NT2/D1 (cell line): Measurements from ENCODE around the gene GSS.

ENCODE experiments used
- DNase-seq: peaks from one replicate; pipeline ENCODE4 v3.0.0-alpha.2; 2011; ENCODE audit warnings: low read depth, low spot score
- H3K27me3 ChIP-seq: 2 replicates; pipeline ENCODE4 v1.6.0; 2011; ENCODE audit warnings: mild to moderate bottlenecking; ENCODE audit not compliant: insufficient read length, insufficient read depth
- H3K36me3 ChIP-seq: 2 replicates; pipeline ENCODE4 v1.6.1; 2011; ENCODE audit warnings: mild to moderate bottlenecking, low read length, mixed read lengths; ENCODE audit not compliant: insufficient read depth, insufficient read length
- H3K4me1 ChIP-seq: 2 replicates; pipeline ENCODE4 v1.5.1; 2011; ENCODE audit not compliant: insufficient read depth, insufficient read length
- H3K4me3 ChIP-seq: 2 replicates; pipeline ENCODE4 v1.5.1; 2011; ENCODE audit warnings: low read depth; ENCODE audit not compliant: insufficient read length
- H3K9ac ChIP-seq: 2 replicates; pipeline ENCODE4 v1.6.0; 2011; ENCODE audit warnings: low read depth; ENCODE audit not compliant: insufficient read length
- H3K9me3 ChIP-seq: 2 replicates; pipeline ENCODE4 v1.5.1; 2011; ENCODE audit warnings: mild to moderate bottlenecking, low read length; ENCODE audit not compliant: insufficient read depth
- SUZ12 ChIP-seq: IDR thresholded peaks from 2 replicates; pipeline ENCODE4 v1.6.1; 2011; ENCODE audit not compliant: insufficient read length, insufficient read depth; ENCODE audit errors: extremely low read depth
- YY1 ChIP-seq: IDR thresholded peaks from 2 replicates; pipeline ENCODE4 v1.6.1; 2011; ENCODE audit not compliant: insufficient read length, insufficient read depth
- ZNF274 ChIP-seq: IDR thresholded peaks from 2 replicates; pipeline ENCODE4 v1.6.1; 2011; ENCODE audit warnings: mild to moderate bottlenecking, low read depth, low read length

GSS gene

DNA sequence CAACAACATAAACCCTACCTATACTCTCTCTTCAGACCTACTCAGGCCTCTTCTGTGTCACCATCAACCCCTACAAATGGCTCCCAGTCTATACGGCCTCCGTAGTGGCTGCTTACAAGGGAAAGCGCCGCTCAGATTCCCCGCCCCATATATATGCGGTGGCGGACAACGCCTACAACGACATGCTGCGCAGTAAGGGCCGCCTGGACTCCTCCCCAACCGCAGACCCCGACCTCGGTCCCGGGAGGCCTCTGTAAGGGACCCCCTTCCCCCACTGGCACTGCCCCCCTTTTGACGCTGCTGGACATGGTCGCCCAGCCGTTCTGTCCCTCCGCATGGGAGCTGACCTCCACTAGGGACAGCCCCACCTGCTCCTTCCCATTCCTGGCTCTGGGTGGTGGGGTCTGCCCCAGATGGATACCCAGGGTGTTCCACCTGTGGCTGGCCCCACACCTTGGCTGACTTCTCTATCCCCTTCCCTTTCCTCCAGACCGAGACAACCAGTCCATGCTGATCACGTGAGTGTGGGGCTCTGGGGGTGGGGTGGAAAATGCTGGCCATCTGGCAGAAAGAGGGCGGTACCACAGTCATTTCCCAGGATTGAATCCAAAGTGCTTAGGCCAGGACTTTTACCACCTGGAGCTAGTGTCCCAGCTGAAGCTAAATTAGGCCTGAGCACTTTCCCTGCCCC is 25.1 kb upstream of the GSS start:
- Histone ChIP-seq H3K9me3 (no peaks in the 10 kb centered on the region), H3K4me1 (peaks cover 38% of the 10 kb centered on the region), H3K36me3 (no peaks in the 10 kb centered on the region), H3K9ac (no peak overlapping the region), H3K4me3 (no peak overlapping the region), H3K27me3 (peaks cover 36% of the 10 kb centered on the region)
- DNase-seq, result no peak
- no peak for TF ChIP-seq SUZ12
- no peak for TF ChIP-seq YY1
- no peak for TF ChIP-seq ZNF274

DNA sequence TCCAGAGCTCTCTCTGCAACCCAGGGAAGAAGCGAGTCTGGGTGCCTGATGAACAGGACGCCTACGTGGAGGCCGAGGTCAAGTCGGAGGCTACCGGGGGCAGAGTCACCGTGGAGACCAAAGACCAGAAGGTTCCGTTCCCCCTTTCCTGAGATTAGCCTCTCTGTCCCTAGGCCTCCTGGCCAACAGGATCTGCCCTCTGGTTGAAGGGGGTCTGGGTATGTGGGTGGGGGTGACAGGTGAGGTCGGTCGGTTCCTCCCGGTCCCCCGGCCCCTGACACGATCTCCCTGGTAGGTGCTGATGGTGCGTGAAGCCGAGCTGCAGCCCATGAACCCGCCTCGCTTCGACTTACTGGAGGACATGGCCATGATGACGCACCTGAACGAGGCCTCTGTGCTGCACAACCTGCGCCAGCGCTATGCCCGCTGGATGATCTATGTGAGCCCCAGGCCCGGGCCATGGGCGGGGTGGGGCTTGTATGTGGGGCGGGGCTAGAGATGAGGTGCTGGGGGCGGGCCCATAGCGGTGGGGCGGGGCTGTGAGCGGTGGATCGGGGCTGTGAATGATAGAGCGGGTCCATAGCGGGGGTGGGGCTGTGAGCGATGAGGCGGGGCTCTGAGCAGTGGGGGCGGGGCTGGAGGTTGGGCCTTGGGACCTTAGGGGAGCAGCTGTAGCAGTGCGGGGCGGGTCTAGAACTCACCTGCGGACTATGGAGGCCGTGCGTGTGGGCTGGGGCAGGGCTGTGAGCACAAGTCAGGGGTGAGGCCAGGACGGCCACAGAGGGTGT is 24.0 kb upstream of the GSS start:
- Histone ChIP-seq H3K27me3 (peaks cover 27% of the 10 kb centered on the region), H3K9ac (no peak overlapping the region), H3K4me1 (peaks cover 27% of the 10 kb centered on the region), H3K36me3 (no peaks in the 10 kb centered on the region), H3K9me3 (no peaks in the 10 kb centered on the region), H3K4me3 (no peak overlapping the region)
- DNase-seq, result no peak
- no peak for TF ChIP-seq YY1
- no peak for TF ChIP-seq ZNF274
- TF ChIP-seq SUZ12, result no peak

DNA sequence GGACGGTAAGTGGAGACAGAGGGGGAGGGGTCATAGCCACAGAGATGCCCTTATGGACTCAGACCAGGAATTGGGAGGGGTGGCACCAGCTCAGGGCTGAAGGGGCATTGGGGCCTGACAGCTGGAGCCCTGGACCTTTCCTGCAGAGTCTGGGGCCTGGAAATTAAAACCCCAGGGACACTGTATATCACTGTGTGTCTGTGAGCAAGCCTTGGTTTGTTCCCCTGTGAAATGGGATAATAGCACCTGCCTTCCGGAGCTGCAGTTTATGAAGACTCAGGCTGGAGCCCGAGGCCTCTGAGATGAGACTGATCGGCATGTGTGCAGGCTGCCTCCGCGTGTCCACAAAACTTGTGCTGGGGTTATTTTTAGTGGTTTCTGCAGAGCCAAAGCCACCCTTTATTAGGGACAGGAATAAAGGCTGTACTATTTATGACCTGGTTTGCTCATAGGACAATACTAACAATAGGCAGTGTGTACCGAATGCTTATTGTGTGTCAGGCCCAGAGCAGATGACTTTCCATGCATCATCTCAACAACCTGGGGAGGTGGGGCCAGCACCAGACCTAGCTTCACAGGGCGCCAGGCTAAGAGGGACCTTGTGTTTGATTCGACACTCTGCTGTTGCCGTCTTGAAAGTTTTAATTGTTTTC is 22.6 kb upstream of the GSS start:
- Histone ChIP-seq H3K9me3 (no peaks in the 10 kb centered on the region), H3K27me3 (peaks cover 24% of the 10 kb centered on the region), H3K4me3 (no peak overlapping the region), H3K4me1 (peaks cover 22% of the 10 kb centered on the region), H3K36me3 (no peaks in the 10 kb centered on the region), H3K9ac (no peak overlapping the region)
- DNase-seq, result no peak
- no peak for TF ChIP-seq YY1
- TF ChIP-seq SUZ12, result no peak
- TF ChIP-seq ZNF274, result no peak

DNA sequence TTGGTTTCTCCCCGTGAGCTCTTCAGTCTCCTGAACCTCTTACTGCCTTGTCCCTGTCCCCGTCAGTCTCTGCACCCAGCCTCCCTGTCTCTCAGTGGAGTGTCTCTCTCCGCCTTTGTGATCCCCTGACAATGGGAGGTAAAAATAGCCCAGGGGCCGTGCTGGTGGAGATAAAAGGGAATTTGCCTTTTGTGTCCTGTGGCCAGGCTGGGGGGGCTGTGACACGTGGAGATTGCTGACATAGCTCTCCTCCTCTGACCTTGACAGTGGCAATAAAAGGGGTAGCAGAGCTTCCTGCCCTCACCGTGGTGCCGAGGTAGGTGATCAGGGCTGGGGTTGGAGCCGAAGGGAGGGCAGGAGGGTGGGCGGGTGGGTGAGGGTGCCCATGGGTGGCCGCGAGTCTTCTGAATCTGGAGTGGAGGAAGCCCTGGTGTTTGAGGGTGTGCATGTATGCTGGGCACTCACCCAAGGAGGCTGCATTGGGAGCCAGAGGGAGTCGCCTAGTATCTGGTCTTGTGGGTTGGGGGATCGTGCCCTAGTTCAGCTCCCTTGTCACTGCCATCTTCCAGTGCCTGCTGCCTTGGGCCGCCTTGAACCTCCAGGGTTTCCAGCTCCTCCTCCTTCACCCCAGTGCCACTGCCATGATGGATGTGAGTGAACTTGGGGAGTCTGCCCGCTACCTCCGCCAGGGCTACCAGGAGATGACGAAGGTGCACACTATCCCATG is 21.9 kb upstream of the GSS start:
- no peak overlapping the region for H3K4me3 ChIP-seq
- peaks cover 17% of the 10 kb centered on the region for H3K27me3 ChIP-seq
- no peak overlapping the region for H3K9ac ChIP-seq
- TF ChIP-seq YY1 (no peak), ZNF274 (no peak), SUZ12 (no peak)
- no peaks in the 10 kb centered on the region for H3K36me3 ChIP-seq
- peaks cover 22% of the 10 kb centered on the region for H3K4me1 ChIP-seq
- no peak for DNase-seq
- H3K9me3 ChIP-seq, result no peaks in the 10 kb centered on the region

DNA sequence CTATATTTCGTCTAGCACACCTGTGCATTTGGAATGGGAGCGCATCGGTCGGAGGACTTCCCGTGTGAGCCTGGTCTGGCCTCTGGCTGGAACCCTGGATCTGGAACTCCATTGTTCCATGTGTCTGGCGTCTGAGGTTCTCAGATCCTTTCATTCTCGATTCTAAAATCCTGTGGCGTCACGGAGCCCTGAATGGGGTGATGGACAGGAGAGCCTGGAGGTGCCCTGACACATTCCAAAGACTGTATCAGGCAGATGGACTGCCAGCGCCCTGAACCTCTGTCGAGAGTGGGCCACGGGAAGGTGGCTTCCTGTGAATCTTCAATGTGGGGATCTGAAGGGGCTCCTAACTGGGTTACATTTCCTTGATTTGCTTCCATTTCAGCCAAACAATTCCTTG is 20.7 kb upstream of the GSS start:
- peaks cover 22% of the 10 kb centered on the region for H3K4me1 ChIP-seq
- TF ChIP-seq SUZ12 (no peak), YY1 (no peak), ZNF274 (no peak)
- peaks cover 11% of the 10 kb centered on the region for H3K27me3 ChIP-seq
- DNase-seq, result no peak
- no peak overlapping the region for H3K9ac ChIP-seq
- no peak overlapping the region for H3K4me3 ChIP-seq
- no peaks in the 10 kb centered on the region for H3K36me3 ChIP-seq
- no peaks in the 10 kb centered on the region for H3K9me3 ChIP-seq

DNA sequence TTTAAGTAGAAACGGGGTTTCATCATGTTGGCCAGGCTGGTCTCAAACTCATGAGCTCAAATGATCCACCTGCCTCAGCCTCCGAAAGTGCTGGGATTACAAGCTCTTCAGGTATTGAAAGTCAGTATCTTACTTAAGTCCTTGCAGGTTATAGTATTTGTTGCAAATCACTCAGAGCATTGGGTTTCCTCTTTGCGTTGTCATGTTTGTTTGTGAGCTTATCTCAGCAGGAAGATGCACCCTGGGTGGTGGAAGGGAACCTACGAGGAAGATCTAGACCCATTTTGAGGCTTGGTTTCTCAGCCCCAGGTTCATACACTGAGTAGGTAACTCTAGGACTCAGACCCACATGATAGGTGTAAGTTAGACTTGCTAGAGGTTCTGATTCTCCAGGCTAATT is 18.6 kb upstream of the GSS start:
- Histone ChIP-seq H3K4me3 (no peak overlapping the region), H3K36me3 (no peaks in the 10 kb centered on the region), H3K27me3 (peaks cover 9% of the 10 kb centered on the region), H3K9ac (no peak overlapping the region), H3K4me1 (peaks cover 16% of the 10 kb centered on the region), H3K9me3 (no peaks in the 10 kb centered on the region)
- no peak for DNase-seq
- no peak for TF ChIP-seq ZNF274
- no peak for TF ChIP-seq YY1
- TF ChIP-seq SUZ12, result no peak
